OCI-LY1 (cell line): Measurements from ENCODE around the gene MOCS2.

Experiments used
- H2AFZ ChIP-seq: fragments of 200-600 bp; sonication (generic), shearing (Covaris generic); 2 replicates; pipeline ENCODE4 v1.6.0; 2014; ENCODE audit warnings: antibody characterized with exemption, mild to moderate bottlenecking, low read length
- H3F3A ChIP-seq: fragments of 200-600 bp; sonication (generic), shearing (Covaris generic); 2 replicates; pipeline ENCODE4 v1.6.0; 2014; ENCODE audit warnings: mild to moderate bottlenecking, antibody characterized with exemption, low read length, moderate library complexity; ENCODE audit not compliant: insufficient read depth
- H3K27ac ChIP-seq: fragments of 200-600 bp; sonication (generic); 2 replicates; pipeline ENCODE4 v1.5.1; 2014; ENCODE audit warnings: low read length, mixed run types, mild to moderate bottlenecking, low read depth; ENCODE audit not compliant: poor library complexity, severe bottlenecking
- H3K27me3 ChIP-seq: fragments of 200-600 bp; sonication (generic); 2 replicates; pipeline ENCODE4 v1.6.0; 2014; ENCODE audit warnings: antibody characterized with exemption, mild to moderate bottlenecking, low read length, moderate library complexity; ENCODE audit not compliant: insufficient read depth
- H3K36me3 ChIP-seq: fragments of 200-600 bp; sonication (generic); 2 replicates; pipeline ENCODE4 v1.6.1; 2014; ENCODE audit warnings: mild to moderate bottlenecking, antibody characterized with exemption, low read length, moderate library complexity, mixed read lengths; ENCODE audit not compliant: insufficient read depth
- H3K4me1 ChIP-seq: fragments of 200-600 bp; sonication (generic); 2 replicates; pipeline ENCODE4 v1.5.1; 2014; ENCODE audit warnings: mild to moderate bottlenecking, low read length, moderate library complexity; ENCODE audit not compliant: insufficient read depth, severe bottlenecking
- H3K4me2 ChIP-seq: fragments of 200-600 bp; sonication (generic), shearing (Covaris generic); 2 replicates; pipeline ENCODE4 v1.6.1; 2014; ENCODE audit warnings: low read length
- H3K4me3 ChIP-seq: fragments of 200-600 bp; sonication (generic); 2 replicates; pipeline ENCODE4 v1.5.1; 2014; ENCODE audit warnings: low read length, low read depth, mild to moderate bottlenecking, mixed read lengths; ENCODE audit not compliant: poor library complexity, severe bottlenecking
- H3K79me2 ChIP-seq: fragments of 200-600 bp; shearing (Covaris generic); 2 replicates; pipeline ENCODE4 v1.6.1; 2016; ENCODE audit warnings: mixed run types, low read length, mixed read lengths; ENCODE audit not compliant: insufficient read depth
- H3K9ac ChIP-seq: fragments of 200-600 bp; sonication (generic), shearing (Covaris generic); 2 replicates; pipeline ENCODE4 v1.6.1; 2014; ENCODE audit warnings: mild to moderate bottlenecking, low read length, mixed read lengths
- H3K9me2 ChIP-seq: fragments of 200-600 bp; sonication (generic), shearing (Covaris generic); 2 replicates; pipeline ENCODE4 v1.6.1; 2014; ENCODE audit warnings: low read depth, mild to moderate bottlenecking, low read length, mixed read lengths
- H3K9me3 ChIP-seq: fragments of 200-600 bp; shearing (Covaris generic); 2 replicates; pipeline ENCODE4 v1.6.1; 2014; ENCODE audit warnings: low read length, mixed read lengths
- H4K20me1 ChIP-seq: fragments of 200-600 bp; sonication (generic), shearing (Covaris generic); 2 replicates; pipeline ENCODE4 v1.6.0; 2016; ENCODE audit warnings: mild to moderate bottlenecking, low read length; ENCODE audit not compliant: insufficient read depth
- CTCF ChIP-seq: fragments of 200-600 bp; sonication (generic), shearing (Covaris generic); IDR thresholded peaks from 2 replicates; pipeline ENCODE4 v1.5.1; 2017; ENCODE audit warnings: mild to moderate bottlenecking, antibody characterized with exemption, low read length, moderate library complexity, mixed read lengths
- EZH2 ChIP-seq: fragments of 200-600 bp; sonication (generic), shearing (Covaris generic); IDR thresholded peaks from 2 replicates; pipeline ENCODE4 v1.8.0; 2017; ENCODE audit warnings: borderline replicate concordance, mixed run types, mild to moderate bottlenecking, antibody characterized with exemption, low read length, moderate library complexity, mixed read lengths

The MOCS2 gene

GRCh38 chr5:53063176-53063575 lies 46.4 kb downstream of the MOCS2 start:
- no peaks in the 10 kb centered on the region for H3K9me2 ChIP-seq
- no peaks in the 10 kb centered on the region for H3K36me3 ChIP-seq
- H3K79me2 ChIP-seq: no peaks in the 10 kb centered on the region
- no peaks in the 10 kb centered on the region for H3K4me1 ChIP-seq
- TF ChIP-seq CTCF: no peak
- TF ChIP-seq EZH2: no peak
- H3F3A ChIP-seq: no peaks in the 10 kb centered on the region
- no peak overlapping the region for H3K27ac ChIP-seq
- H2AFZ ChIP-seq: no peak overlapping the region
- H3K27me3 ChIP-seq: no peaks in the 10 kb centered on the region
- H3K4me2 ChIP-seq: no peak overlapping the region
- H3K4me3 ChIP-seq: no peak overlapping the region
- no peak overlapping the region for H3K9ac ChIP-seq
- no peaks in the 10 kb centered on the region for H3K9me3 ChIP-seq
- no peaks in the 10 kb centered on the region for H4K20me1 ChIP-seq

- Histone ChIP-seq H2AFZ (no peak overlapping the region), H3F3A (no peaks in the 10 kb centered on the region), H3K27ac (no peak overlapping the region), H3K4me3 (no peak overlapping the region), H3K9ac (no peak overlapping the region), H3K9me3 (no peaks in the 10 kb centered on the region), H3K4me2 (no peak overlapping the region), H3K36me3 (no peaks in the 10 kb centered on the region), H3K79me2 (no peaks in the 10 kb centered on the region), H3K4me1 (no peaks in the 10 kb centered on the region), H3K27me3 (no peaks in the 10 kb centered on the region), H3K9me2 (no peaks in the 10 kb centered on the region), H4K20me1 (no peaks in the 10 kb centered on the region)
- no peak for TF ChIP-seq EZH2
- TF ChIP-seq CTCF: no peak
Observed at GRCh38 chr5:53059281-53059680, 50.3 kb downstream of the MOCS2 start.

- Histone ChIP-seq H3K27me3 (no peaks in the 10 kb centered on the region), H3F3A (no peaks in the 10 kb centered on the region), H3K4me2 (no peak overlapping the region)
Observed at GRCh38 chr5:53055365-53055764, 54.2 kb downstream of the MOCS2 start.

More at GRCh38 chr5:53055365-53055764, 54.2 kb downstream of the MOCS2 start:
- Histone ChIP-seq H3K9me2 (no peaks in the 10 kb centered on the region), H3K9ac (no peak overlapping the region), H3K36me3 (no peaks in the 10 kb centered on the region), H3K9me3 (no peaks in the 10 kb centered on the region), H3K4me3 (no peak overlapping the region), H3K79me2 (no peaks in the 10 kb centered on the region), H2AFZ (no peak overlapping the region), H3K27ac (no peak overlapping the region), H3K4me1 (no peaks in the 10 kb centered on the region), H4K20me1 (no peaks in the 10 kb centered on the region)
- TF ChIP-seq EZH2 (no peak), CTCF (no peak)
